HL-60/S4 treated with retinoic acid at 250 ng/mL for 4 days and 3 days (cell line): ENCODE results near the gene PHYHD1.

ENCODE experiments used
- in situ Hi-C: fragments of 300-500 bp; cut with MboI; formaldehyde crosslinking; loops from 2 replicates; pipeline ENCODE4 v1.7.0; 2022; ENCODE audit warnings: low sequenced_read_pairs

PHYHD1 gene

DNA sequence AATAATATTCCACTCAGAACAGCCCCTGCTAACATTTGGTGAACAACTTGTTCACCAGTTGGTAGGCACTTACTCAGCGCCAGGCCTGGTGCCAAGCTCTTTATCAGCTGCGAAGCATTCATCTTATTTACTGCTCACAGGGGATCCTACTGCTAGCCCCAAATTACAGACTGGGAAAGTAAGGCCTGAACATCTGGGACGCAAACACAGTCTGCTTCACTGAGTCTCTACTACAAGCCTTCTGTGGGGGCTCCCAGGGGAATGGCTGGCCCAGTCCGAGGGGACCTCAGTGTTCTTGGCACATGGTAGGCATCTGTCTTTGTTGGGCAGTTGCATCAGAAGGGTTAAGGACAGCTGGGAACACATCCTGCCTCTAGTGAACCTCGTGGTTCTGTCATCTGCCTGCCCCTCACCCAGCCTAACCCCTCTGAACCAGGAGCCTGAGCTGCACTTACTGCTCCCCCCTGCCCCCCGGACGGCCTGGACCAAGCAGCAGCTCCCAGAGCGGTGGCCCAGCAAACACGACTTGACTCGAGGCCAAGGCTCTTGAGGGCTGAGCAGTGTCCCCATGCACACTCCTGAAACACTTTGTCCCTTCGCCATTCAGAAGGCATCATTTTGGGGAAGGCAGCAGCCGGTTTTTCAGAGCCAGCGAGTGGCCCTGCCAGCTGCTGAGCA, at the start of gene PHYHD1:
TSS of gene PHYHD1 (plus strand) at position 602 of the 678 bp plus-strand sequence. CDS start 1,342 bp downstream, outside the sequence.
- in situ Hi-C loops: no loop called here

GRCh38 chr9:128877852-128878251, 42.9 kb upstream of the PHYHD1 start:
- in situ Hi-C loops: no loop called here

GRCh38 chr9:128881884-128882676, 38.7 kb upstream of the PHYHD1 start, which contains the start of the genes KYAT1 and LRRC8A:
TSS of gene KYAT1 (minus strand) at chr9:128881950. CDS start at chr9:128845405, 36,545 bp downstream.
TSS of gene LRRC8A (plus strand) at chr9:128882133. CDS start at chr9:128907165, 25,032 bp downstream.
- in situ Hi-C loops: no loop called here

GRCh38 chr9:128882677-128883603, 37.8 kb upstream of the PHYHD1 start:
- in situ Hi-C loops: no loop called here

DNA sequence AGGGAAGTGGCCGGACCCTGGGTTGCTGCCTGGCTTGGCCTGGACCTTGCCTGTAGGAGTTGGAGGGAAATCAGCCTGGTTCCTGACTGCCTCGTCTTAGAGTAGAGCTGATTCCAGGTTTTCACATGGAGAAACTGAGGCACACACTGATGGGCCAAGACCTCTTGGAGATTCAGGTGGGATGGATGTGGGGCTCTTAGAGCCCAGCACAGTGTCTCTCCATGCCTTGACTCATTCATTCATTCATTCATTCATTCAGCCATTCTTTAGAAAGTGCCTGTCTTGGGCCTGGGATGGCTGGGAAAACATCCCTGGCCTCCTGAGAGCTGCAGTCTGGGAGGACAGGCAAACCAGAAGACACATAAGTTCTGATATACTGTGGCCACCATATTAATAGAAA, 36.6 kb upstream of the PHYHD1 start:
- in situ Hi-C loops: no loop called here

- in situ Hi-C loops: no loop called here
Observed at GRCh38 chr9:128885376-128885775, 35.4 kb upstream of the PHYHD1 start.

DNA sequence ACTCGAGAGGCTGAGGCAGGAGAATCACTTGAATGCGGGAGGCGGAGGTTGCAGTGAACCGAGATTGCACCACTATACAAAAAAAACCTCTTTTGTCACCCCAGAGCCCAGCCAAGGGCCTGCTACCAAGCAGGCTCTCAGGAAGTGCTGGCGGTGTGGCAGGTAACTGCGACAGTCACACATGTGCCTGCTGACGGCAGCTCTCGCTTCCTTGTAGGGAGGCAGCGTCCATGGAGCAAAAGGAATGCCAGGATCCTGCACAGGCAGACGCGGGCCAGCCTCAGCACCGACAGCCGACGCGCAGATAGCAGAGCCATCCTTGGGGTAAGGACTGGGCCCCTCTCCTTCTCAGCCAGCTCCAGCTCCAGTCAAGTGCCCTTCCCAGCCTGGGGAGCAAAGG, 35.0 kb upstream of the PHYHD1 start:
- in situ Hi-C loops: no loop called here

- in situ Hi-C loops: no loop called here
Observed at GRCh38 chr9:128886211-128886891, 34.4 kb upstream of the PHYHD1 start.

- in situ Hi-C loops: no loop called here
Observed at GRCh38 chr9:128887049-128887448, 33.7 kb upstream of the PHYHD1 start.

DNA sequence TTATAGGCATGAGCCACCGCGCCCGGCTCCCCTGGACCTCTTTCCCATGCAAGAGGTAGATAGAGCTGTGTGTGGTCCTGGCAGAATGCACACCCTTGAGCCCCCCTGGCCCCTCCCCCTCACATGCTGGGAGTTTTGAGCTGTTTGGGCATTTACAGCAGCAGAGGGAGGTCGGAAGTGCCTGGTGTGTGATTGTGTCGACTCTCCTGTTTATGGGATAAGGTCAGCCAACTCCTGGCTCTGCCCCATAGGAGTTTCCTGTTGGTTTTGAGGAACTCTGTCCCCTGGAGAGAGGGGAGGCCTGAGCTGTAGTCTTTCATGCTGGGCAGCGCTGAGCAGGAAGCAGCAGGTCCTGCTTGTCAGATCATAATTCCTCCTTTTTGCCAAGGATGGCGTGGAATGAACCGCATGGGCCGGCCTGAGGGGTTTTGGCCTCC, 32.9 kb upstream of the PHYHD1 start:
- in situ Hi-C loops: no loop called here

- in situ Hi-C loops: no loop called here
Observed at GRCh38 chr9:128891321-128892220, 29.2 kb upstream of the PHYHD1 start.

DNA sequence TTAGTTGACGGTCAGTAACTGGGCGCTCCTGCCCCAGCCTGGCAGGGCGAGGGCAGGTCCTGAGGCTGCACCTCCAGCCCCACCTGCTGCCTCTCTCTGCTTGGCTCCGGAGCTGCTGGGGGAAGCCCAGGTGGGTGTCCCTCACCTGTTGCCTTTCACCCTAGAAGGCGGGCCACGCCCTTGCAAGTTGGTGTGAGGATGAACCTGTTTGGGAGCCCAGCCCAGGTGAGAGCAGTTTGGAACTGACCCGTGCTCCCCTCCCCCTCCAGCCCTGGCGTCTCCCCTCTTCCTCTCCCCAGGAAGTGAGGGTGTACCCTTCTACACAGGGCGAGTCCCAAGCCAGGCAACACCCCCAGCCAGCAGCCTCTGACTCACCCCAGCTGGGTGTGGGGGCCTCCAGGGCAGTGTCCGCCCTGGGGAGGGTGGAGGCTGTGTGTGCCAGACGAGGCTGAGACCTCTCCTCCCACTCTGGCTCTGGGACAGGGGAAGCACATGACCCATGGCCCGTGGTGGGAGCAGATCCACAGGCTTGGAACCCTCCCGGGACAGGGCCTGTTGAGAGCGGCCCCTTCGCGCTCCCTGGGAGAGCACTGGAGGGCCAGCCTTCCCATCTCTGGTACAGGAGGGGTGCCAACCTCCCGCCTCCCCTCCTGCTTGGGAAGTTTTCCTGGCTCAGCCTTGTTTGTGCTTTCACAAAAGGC, 28.4 kb upstream of the PHYHD1 start:
- in situ Hi-C loops: no loop called here

GRCh38 chr9:128893354-128893753, 27.4 kb upstream of the PHYHD1 start:
- in situ Hi-C loops: no loop called here

DNA sequence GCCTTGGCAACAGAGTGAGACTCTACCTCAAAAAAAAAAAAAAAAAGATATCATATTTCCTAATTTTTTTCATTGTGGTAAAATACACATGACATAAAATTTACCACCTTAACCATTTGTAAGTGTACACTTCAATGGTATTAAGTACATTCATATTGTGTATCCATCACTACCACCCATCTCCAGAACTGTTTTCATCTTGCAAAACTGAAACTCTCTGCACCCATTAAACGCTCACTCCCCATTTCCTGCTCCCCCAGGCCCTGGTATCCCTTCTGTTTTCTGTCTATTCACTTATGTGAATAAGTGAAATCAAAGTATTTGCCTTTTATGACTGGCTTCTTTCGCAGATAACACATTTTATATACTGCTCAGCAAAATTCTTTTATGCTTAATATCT, 26.0 kb upstream of the PHYHD1 start:
- in situ Hi-C loops: no loop called here

GRCh38 chr9:128895556-128895955, 25.2 kb upstream of the PHYHD1 start:
- in situ Hi-C loops: no loop called here

- in situ Hi-C loops: no loop called here
Observed at GRCh38 chr9:128898382-128898781, 22.4 kb upstream of the PHYHD1 start.

DNA sequence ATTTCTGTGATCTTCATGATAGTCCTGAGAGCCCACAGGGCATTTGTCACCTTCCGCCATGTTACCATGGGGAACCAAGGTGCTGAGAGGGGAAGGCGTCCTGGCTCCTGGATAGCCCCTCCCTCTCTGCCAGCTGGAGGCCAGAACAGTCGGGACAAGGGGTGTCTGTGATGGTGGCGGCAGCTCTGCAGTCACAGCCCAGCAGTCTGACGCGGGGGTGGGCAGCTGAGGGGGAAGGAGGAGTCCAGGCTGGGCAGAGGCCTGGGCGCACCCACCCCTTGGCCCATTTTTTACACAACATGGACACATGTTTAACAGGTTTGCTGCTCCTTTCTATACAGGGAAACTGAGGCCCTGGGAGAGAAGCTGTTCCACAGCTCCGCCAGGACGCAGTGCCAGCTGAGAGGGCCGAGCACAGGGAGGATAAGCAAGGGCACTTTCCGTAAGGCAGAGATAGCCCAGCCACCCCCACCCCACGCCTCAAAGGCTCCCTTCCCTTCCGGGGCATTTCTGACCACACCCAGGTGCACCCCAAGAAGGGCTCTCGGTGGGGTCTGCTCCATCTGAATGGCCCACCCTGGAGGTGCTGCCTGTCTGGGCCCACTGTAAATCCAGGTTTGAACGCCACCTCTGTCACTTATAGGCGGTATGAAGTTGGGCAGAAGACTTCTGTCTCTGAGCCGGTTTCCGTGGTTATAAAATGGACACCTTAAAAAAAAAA, 21.8 kb upstream of the PHYHD1 start:
- in situ Hi-C loops: no loop called here
